ENCODE results near the gene CADPS.

The CADPS gene

GRCh38 chr3:62874711-62875557 is at the start of gene CADPS:
CADPS (minus strand) TSS chr3:62875416; CDS start chr3:62875029, 387 bp downstream.
- no peak for DNase-seq

- no peak for DNase-seq
These were observed 47.9 kb upstream of the CADPS start for GRCh38 chr3:62923066-62923465.

- DNase-seq: no peak
These were observed 47.1 kb upstream of the CADPS start for GRCh38 chr3:62922326-62922725.

GRCh38 chr3:62920466-62920784 is 45.2 kb upstream of the CADPS start:
- no peak for DNase-seq

GRCh38 chr3:62919784-62920465 is 44.7 kb upstream of the CADPS start:
- DNase-seq: no peak

- DNase-seq: no peak
These were observed 43.6 kb upstream of the CADPS start for GRCh38 chr3:62918777-62919176.

GRCh38 chr3:62918131-62918530 is 42.9 kb upstream of the CADPS start:
- DNase-seq: no peak

- no peak for DNase-seq
These were observed 36.3 kb upstream of the CADPS start for GRCh38 chr3:62911526-62911925.

- DNase-seq: no peak
These were observed 30.1 kb upstream of the CADPS start for GRCh38 chr3:62905331-62905730.

GRCh38 chr3:62898530-62899496 is 23.6 kb upstream of the CADPS start:
- DNase-seq: no peak

GRCh38 chr3:62895901-62896300 is 20.7 kb upstream of the CADPS start:
- no peak for DNase-seq

GRCh38 chr3:62892951-62893350 is 17.7 kb upstream of the CADPS start:
- DNase-seq: no peak

- DNase-seq: no peak
These were observed 16.8 kb upstream of the CADPS start for GRCh38 chr3:62892045-62892444.

- no peak for DNase-seq
These were observed 13.6 kb upstream of the CADPS start for GRCh38 chr3:62888778-62889177.

- no peak for DNase-seq
These were observed 13.0 kb upstream of the CADPS start for GRCh38 chr3:62888180-62888579.

GRCh38 chr3:62885136-62885535 is 9.9 kb upstream of the CADPS start:
- no peak for DNase-seq

- DNase-seq: no peak
These were observed 9.1 kb upstream of the CADPS start for GRCh38 chr3:62884096-62884870.

GRCh38 chr3:62882676-62883200 is 7.5 kb upstream of the CADPS start:
- DNase-seq: no peak

- DNase-seq: no peak
These were observed 848 bp upstream of the CADPS start for GRCh38 chr3:62876064-62876463.

GRCh38 chr3:62875558-62876002 is 364 bp upstream of the CADPS start:
- no peak for DNase-seq

GRCh38 chr3:62873761-62874710 is 1.2 kb downstream of the CADPS start:
- DNase-seq: no peak

All from GOT3 (cell line).